OCI-LY1 (cell line): Measurements from ENCODE around the gene HIPK3.
A peak's percentile ranks its signal among the peaks of the same experiment; 100 is the strongest.

Experiments
- H2AFZ ChIP-seq: fragments of 200-600 bp; sonication (generic), shearing (Covaris generic); 2 replicates; pipeline ENCODE4 v1.6.0; 2014; ENCODE audit warnings: antibody characterized with exemption, mild to moderate bottlenecking, low read length
- H3F3A ChIP-seq: fragments of 200-600 bp; sonication (generic), shearing (Covaris generic); 2 replicates; pipeline ENCODE4 v1.6.0; 2014; ENCODE audit warnings: mild to moderate bottlenecking, antibody characterized with exemption, low read length, moderate library complexity; ENCODE audit not compliant: insufficient read depth
- H3K27ac ChIP-seq: fragments of 200-600 bp; sonication (generic); 2 replicates; pipeline ENCODE4 v1.5.1; 2014; ENCODE audit warnings: low read length, mixed run types, mild to moderate bottlenecking, low read depth; ENCODE audit not compliant: poor library complexity, severe bottlenecking
- H3K27me3 ChIP-seq: fragments of 200-600 bp; sonication (generic); 2 replicates; pipeline ENCODE4 v1.6.0; 2014; ENCODE audit warnings: antibody characterized with exemption, mild to moderate bottlenecking, low read length, moderate library complexity; ENCODE audit not compliant: insufficient read depth
- H3K36me3 ChIP-seq: fragments of 200-600 bp; sonication (generic); 2 replicates; pipeline ENCODE4 v1.6.1; 2014; ENCODE audit warnings: mild to moderate bottlenecking, antibody characterized with exemption, low read length, moderate library complexity, mixed read lengths; ENCODE audit not compliant: insufficient read depth
- H3K4me1 ChIP-seq: fragments of 200-600 bp; sonication (generic); 2 replicates; pipeline ENCODE4 v1.5.1; 2014; ENCODE audit warnings: mild to moderate bottlenecking, low read length, moderate library complexity; ENCODE audit not compliant: insufficient read depth, severe bottlenecking
- H3K4me2 ChIP-seq: fragments of 200-600 bp; sonication (generic), shearing (Covaris generic); 2 replicates; pipeline ENCODE4 v1.6.1; 2014; ENCODE audit warnings: low read length
- H3K4me3 ChIP-seq: fragments of 200-600 bp; sonication (generic); 2 replicates; pipeline ENCODE4 v1.5.1; 2014; ENCODE audit warnings: low read length, low read depth, mild to moderate bottlenecking, mixed read lengths; ENCODE audit not compliant: poor library complexity, severe bottlenecking
- H3K79me2 ChIP-seq: fragments of 200-600 bp; shearing (Covaris generic); 2 replicates; pipeline ENCODE4 v1.6.1; 2016; ENCODE audit warnings: mixed run types, low read length, mixed read lengths; ENCODE audit not compliant: insufficient read depth
- H3K9ac ChIP-seq: fragments of 200-600 bp; sonication (generic), shearing (Covaris generic); 2 replicates; pipeline ENCODE4 v1.6.1; 2014; ENCODE audit warnings: mild to moderate bottlenecking, low read length, mixed read lengths
- H3K9me2 ChIP-seq: fragments of 200-600 bp; sonication (generic), shearing (Covaris generic); 2 replicates; pipeline ENCODE4 v1.6.1; 2014; ENCODE audit warnings: low read depth, mild to moderate bottlenecking, low read length, mixed read lengths
- H3K9me3 ChIP-seq: fragments of 200-600 bp; shearing (Covaris generic); 2 replicates; pipeline ENCODE4 v1.6.1; 2014; ENCODE audit warnings: low read length, mixed read lengths
- H4K20me1 ChIP-seq: fragments of 200-600 bp; sonication (generic), shearing (Covaris generic); 2 replicates; pipeline ENCODE4 v1.6.0; 2016; ENCODE audit warnings: mild to moderate bottlenecking, low read length; ENCODE audit not compliant: insufficient read depth
- EZH2 ChIP-seq: fragments of 200-600 bp; sonication (generic), shearing (Covaris generic); IDR thresholded peaks from 2 replicates; pipeline ENCODE4 v1.8.0; 2017; ENCODE audit warnings: borderline replicate concordance, mixed run types, mild to moderate bottlenecking, antibody characterized with exemption, low read length, moderate library complexity, mixed read lengths
- TF ChIP-seq, protein P1 (sequence below): fragments of 200-600 bp; sonication (generic), shearing (Covaris generic); IDR thresholded peaks from 2 replicates; pipeline ENCODE4 v1.5.1; 2017; ENCODE audit warnings: mild to moderate bottlenecking, antibody characterized with exemption, low read length, moderate library complexity, mixed read lengths

HIPK3 gene

DNA sequence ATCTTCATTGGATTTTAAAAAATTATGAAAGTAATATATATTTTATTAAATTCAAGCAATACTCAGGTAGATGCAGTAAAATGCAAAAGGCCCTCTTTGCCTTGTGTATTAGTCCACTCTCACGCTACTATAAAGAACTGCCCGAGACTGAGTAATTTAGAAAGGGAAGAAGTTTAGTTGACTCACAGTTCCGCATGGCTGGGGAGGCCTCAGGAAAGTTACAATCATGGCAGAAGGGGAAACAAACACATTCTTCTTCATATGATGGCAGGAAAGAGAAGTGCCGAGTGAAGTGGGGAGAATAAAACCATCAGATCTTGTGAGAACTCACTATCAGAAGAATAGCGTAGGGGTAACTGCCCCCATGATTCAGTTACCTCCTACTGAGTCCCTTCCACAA is 130.8 kb downstream of the HIPK3 start:
- Histone ChIP-seq H3K9me3 (no peaks in the 10 kb centered on the region; the same call in 1 of the 2 replicates), H4K20me1 (no peaks in the 10 kb centered on the region), H3K27ac (peak overlapping the region; percentile 26), H3K4me3 (no peak overlapping the region), H3K4me2 (peak overlapping the region; percentile 14; the same call in 1 of the 2 replicates), H3F3A (no peaks in the 10 kb centered on the region), H3K4me1 (peaks cover 33% of the 10 kb centered on the region), H3K9me2 (no peaks in the 10 kb centered on the region), H3K27me3 (no peaks in the 10 kb centered on the region), H3K9ac (no peak overlapping the region), H3K79me2 (no peaks in the 10 kb centered on the region), H2AFZ (no peak overlapping the region), H3K36me3 (no peaks in the 10 kb centered on the region)
- TF ChIP-seq, protein P1, sequence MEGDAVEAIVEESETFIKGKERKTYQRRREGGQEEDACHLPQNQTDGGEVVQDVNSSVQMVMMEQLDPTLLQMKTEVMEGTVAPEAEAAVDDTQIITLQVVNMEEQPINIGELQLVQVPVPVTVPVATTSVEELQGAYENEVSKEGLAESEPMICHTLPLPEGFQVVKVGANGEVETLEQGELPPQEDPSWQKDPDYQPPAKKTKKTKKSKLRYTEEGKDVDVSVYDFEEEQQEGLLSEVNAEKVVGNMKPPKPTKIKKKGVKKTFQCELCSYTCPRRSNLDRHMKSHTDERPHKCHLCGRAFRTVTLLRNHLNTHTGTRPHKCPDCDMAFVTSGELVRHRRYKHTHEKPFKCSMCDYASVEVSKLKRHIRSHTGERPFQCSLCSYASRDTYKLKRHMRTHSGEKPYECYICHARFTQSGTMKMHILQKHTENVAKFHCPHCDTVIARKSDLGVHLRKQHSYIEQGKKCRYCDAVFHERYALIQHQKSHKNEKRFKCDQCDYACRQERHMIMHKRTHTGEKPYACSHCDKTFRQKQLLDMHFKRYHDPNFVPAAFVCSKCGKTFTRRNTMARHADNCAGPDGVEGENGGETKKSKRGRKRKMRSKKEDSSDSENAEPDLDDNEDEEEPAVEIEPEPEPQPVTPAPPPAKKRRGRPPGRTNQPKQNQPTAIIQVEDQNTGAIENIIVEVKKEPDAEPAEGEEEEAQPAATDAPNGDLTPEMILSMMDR, result no peak
- no peak for TF ChIP-seq EZH2

DNA sequence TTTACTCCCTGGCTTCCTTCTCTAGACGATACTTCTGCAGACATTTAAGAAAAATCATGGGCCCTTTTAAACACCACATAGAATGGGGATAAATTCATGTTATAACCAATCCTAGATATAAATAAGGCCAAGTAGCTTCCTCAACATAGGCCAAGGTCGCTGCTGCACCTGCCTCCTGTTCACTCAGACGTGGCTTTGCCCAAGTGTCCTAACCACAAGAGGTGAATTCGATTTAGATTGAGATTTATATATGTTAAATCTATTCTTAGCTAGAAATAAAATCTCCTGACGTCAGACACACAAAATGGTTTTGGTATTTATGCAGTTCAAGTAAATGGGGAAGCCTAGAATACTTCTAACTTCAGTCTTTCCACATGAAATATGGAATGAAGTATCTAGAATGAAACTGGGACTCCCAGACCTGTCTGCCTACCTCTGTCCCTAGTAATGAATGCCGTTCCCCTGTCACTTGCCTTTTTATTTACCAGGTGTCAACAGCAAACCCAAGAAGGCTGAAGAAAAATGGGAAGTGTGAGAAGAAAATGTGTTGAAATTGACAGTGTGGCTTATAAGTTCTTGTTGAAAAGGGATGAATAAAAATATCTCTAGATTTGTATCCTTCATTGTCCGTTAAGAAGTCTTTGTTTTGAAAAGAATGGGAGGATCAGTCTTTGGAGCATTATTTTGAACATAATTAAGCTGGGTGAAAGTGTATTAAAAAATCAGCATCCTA is 131.8 kb downstream of the HIPK3 start:
- no peaks in the 10 kb centered on the region for H3K9me2 ChIP-seq
- H3K9me3 ChIP-seq, result no peaks in the 10 kb centered on the region; the same call in 1 of the 2 replicates
- H4K20me1 ChIP-seq, result no peaks in the 10 kb centered on the region
- TF ChIP-seq EZH2, result no peak
- TF ChIP-seq, protein P1, result no peak
- no peaks in the 10 kb centered on the region for H3K79me2 ChIP-seq
- peak overlapping the region; percentile 26 for H3K27ac ChIP-seq
- H3K36me3 ChIP-seq, result no peaks in the 10 kb centered on the region
- peaks cover 25% of the 10 kb centered on the region for H3K4me1 ChIP-seq
- peak overlapping the region; percentile 24; the same call in 1 of the 2 replicates for H3K4me2 ChIP-seq
- H3K9ac ChIP-seq, result no peak overlapping the region
- no peaks in the 10 kb centered on the region for H3K27me3 ChIP-seq
- H3K4me3 ChIP-seq, result no peak overlapping the region
- no peak overlapping the region for H2AFZ ChIP-seq
- H3F3A ChIP-seq, result no peaks in the 10 kb centered on the region

DNA sequence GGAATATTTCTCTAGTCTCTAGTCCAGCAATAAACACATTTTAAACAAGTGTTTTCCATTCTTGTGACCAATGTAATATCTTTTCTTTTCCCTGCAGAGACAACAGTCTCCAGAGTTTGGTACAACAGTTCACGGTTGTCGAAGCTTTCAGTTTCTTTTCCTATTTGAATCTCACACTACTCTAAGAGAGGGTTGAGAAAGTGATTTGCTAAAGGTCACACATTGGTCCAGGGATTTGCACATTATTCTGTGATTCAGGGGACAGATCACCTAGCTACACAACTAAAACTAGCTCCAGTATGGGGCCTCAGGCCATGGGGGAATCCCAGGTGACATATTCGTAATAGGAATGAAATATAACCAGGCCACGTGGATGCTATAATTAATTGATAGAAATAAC is 132.5 kb downstream of the HIPK3 start:
- Histone ChIP-seq H3K36me3 (no peaks in the 10 kb centered on the region), H3K9me3 (no peaks in the 10 kb centered on the region; the same call in 1 of the 2 replicates), H3K79me2 (no peaks in the 10 kb centered on the region), H4K20me1 (no peaks in the 10 kb centered on the region), H3K4me3 (no peak overlapping the region), H3K27ac (no peak overlapping the region), H3K9me2 (no peaks in the 10 kb centered on the region), H3K27me3 (no peaks in the 10 kb centered on the region), H3F3A (no peaks in the 10 kb centered on the region), H3K4me1 (peaks cover 25% of the 10 kb centered on the region), H3K9ac (no peak overlapping the region), H2AFZ (no peak overlapping the region), H3K4me2 (peak overlapping the region; percentile 9; the same call in 1 of the 2 replicates)
- TF ChIP-seq, protein P1, result no peak
- no peak for TF ChIP-seq EZH2
